Left renal cortex interstitium (tissue), 4 donors: ENCODE results near the gene RBFOX1. TPM values are rescaled to one million over a fixed set of nuclear protein-coding genes. Genes with fewer than 3 reads are reported as not detected.

Experiments
- DNase-seq, 4 donors: peaks; one replicate each; pipeline ENCODE4 v3.0.0-alpha.2; 2013; ENCODE audit warnings: low read depth in 4 of 4, low spot score in 2 of 4, missing footprints in 1 of 4
- polyA plus RNA-seq, 4 donors: library from polyadenylated mRNA; unstranded; fragments of 120-200 nt; gene quantifications; one replicate each; pipeline ENCODE4 v1.2.1, GENCODE V29; 2013; ENCODE audit not compliant: insufficient read length in 4 of 4

RBFOX1 gene
- polyA plus RNA-seq, 4 donors = 2.3 to 4.6 (median 2.6) TPM

DNA sequence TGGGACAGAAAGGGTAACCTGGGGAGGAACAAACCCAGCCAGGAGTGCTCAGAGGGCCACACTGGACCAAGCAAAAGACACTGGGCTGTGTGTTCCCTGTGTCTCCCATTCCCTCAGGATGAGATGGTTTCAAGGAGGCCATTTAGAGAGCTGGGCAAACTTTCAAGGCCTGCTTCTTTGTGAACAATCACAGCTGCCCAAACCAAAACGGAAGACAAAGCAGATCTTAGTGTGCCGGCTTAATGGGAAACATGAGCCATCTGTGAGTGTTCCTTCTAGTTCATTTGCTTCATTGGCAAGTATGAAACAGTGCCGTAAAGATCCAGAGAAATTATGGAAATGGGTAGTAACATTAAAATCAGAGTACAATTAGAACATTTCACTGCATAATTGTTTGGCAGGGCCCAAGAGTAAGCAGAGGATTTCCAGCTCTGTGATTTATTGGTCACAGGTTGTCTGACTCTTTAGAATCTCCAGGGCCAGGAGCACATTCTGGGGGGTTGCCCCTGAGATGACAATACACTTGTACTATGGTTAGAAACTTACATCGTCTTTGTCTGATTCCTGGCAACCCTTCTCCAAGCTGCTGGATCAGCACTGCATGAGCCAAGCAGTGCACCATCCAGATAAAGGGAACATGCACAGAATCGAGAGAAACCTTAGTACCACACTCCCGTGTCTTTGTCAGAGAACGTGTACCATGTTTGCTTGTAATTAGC, 412.1 kb downstream of the RBFOX1 start:
- DNase-seq = no peak

DNA sequence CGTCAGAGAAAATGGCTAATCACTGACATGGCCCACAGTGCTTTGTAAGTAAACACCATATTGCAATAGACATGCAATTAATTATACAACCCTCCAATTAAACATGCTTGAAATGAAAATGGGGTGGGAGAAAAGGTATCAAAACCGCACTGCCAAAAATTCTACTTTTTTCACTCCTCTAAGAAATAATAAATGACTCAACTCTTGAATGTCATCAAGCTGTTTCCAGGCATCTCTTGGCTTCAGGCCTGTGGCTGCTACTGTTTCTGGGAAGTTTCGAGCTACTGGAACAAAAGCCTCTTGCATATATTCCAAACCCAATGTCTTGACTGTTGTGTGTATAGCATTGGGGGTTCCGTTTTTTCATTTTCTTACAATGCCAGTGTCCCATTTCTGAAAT, 412.6 kb downstream of the RBFOX1 start:
- DNase-seq = no peak

DNA sequence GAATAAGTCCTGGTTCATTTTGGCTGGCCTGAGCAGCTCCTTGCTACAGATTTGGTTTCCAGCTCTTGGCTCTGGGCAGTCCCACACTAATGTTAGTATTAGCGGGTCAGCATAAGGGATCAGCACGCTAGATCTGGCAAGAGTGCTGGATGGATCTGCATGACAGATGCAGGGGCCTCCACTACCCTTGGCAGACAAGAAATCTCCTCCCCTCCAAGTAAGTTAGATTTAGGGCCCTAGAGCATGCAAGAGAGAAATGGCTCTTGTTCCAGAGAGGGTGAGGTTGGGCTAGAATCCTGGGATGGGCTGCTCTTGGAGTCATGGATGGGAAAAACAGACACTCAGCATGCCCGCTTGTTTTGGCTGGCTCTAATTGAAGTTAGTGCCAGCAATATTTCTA, 414.3 kb downstream of the RBFOX1 start:
- no peak for DNase-seq

DNA sequence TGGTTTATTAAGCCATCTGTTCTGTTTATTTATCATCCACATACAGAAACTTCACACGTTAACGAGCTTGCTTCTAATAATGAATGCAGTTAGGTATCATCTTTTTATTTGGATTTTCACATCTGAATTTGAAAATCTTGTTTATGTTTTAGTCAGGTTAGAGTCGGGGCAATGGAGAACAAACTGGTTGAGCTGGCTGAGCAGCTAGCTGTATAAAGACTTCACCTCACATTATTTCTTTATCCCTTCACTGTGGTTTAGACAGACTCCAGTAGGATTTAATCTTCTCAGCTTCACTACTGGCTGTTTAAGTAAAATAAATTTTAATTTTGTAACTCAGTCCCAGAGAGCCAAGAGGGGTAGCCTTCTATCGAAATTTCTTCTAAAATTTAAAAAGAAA, 415.9 kb downstream of the RBFOX1 start:
- DNase-seq = no peak

DNA sequence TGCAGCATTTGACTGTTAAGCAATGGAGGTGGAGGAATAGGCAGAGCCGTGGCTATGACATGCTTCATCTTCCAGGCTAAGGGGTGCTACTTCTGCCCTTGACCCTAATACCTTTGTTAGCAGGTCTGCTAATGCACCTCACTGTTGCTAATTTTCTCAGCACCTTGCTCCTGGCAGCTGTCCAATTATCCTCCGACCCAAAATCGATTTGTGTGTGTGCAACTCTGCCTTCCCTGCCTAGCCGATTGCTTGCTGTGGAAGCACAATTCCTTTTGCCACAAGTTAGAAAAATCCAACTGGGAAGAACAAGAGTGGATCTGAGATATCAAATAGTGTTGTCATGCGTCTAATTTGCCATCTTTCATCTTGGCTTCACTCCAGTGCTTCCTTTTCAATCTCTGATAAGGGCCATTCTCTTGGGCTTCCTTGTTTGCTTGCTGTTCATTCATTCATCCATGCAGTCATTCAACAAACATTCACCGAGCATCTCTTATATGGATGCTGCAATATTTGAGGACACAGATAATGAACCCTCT, 422.8 kb downstream of the RBFOX1 start:
- no peak for DNase-seq
